Ovary (tissue), 3 donors: ENCODE data around the gene SPIN1.

Source experiments
- CTCF ChIP-seq, 3 donors: fragments of 450-650 bp in 2 of 3; fragments of 200-600 bp in 1 of 3; IDR thresholded peaks; one replicate each; pipeline versions ENCODE4 v1.5.1 to v1.8.0; 2016 to 2022; ENCODE audit warnings: antibody characterized with exemption in 3 of 3, mild to moderate bottlenecking in 1 of 3
- EP300 ChIP-seq: sonication (generic); formaldehyde crosslinking; IDR thresholded peaks from one replicate; pipeline ENCODE4 v1.6.1; 2017; ENCODE audit warnings: antibody characterized with exemption
- POLR2A ChIP-seq: fragments of 450-650 bp; IDR thresholded peaks from one replicate; pipeline ENCODE4 v1.6.1; 2017; ENCODE audit warnings: antibody characterized with exemption, mild to moderate bottlenecking, moderate library complexity
- donor health status: DM: no; HTN: no; CAD: no.

GRCh38 chr9:88391921-88392320 is 3.7 kb downstream of the SPIN1 start:
- TF ChIP-seq POLR2A (no peak), CTCF (IDR thresholded peaks at IDR 0.05) (no peak), EP300 (no peak)
